Esophagus squamous epithelium (tissue), 4 donors: ENCODE results near the gene ITPR2.

ENCODE experiments used
- CTCF ChIP-seq, 6 experiments: fragments of 450-650 bp in 4 of 6; fragments of 200-600 bp in 2 of 6; sonication (generic) in 2 of 6; IDR thresholded peaks; one replicate each; pipeline ENCODE4 v1.5.1; 2016 to 2019; ENCODE audit warnings: antibody characterized with exemption in 6 of 6, mild to moderate bottlenecking in 4 of 6, moderate library complexity in 4 of 6
- POLR2A ChIP-seq, 4 donors: fragments of 450-650 bp; IDR thresholded peaks; one replicate each; pipeline ENCODE4 v1.6.1; 2017; ENCODE audit warnings: antibody characterized with exemption in 4 of 4, mild to moderate bottlenecking in 4 of 4, moderate library complexity in 3 of 4

- TF ChIP-seq CTCF (IDR thresholded peaks at IDR 0.05) (no peak), POLR2A (IDR thresholded peaks at IDR 0.05) (no peak)
These were observed 302.5 kb downstream of the ITPR2 start for GRCh38 chr12:26530461-26530860.
